ENCODE data around the gene JOSD2. TPM values are rescaled to one million over a fixed set of nuclear protein-coding genes. Genes with fewer than 3 reads are reported as not detected.

The JOSD2 gene
- total RNA-seq, 1 experiment from 2014 or later, result 40.9 TPM

DNA sequence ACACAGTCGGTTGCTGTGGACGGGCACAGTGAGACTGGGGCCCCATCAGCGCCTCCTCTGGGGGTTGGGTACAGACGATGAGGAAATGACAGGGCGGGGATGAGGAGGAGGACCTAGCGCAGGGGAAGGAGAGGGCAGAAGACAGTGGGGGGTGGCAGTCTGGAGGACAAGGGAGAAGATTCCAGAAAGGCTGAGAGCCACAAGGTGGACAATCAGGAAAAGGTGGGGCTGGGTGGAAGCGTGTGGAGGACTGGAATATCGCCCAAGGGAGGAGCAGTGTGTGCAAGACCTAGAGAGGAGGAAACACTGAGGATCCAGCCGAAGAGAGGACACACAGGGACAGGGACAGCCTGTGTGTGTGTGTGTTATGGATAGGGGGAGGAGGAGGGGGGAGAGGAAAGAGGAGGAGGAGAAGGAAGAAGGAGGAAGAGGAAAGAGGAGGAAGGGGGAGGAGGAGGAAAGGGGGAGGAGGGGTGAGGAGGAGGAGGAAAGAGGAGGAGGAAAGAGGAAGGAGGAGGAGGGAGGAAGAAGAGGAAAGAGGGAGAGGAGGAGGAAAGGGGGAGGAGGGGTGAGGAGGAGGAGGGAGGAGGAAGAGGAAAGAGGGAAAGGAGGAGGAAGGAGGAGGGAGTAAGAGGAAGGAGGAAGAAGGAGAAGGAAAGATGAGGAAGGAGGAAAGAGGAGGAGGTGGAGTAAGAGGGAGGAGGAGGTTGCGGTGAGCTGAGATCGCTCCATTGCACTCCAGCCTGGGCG lies 18.5 kb downstream of the JOSD2 start:
- Histone ChIP-seq H4K20me1 (ENCODE audit: insufficient read depth) (no peaks in the 10 kb centered on the region), H3K9me2 (ENCODE audit: insufficient read depth) (no peaks in the 10 kb centered on the region), H3K27me3 (ENCODE audit: insufficient read depth, low read length) (no peaks in the 10 kb centered on the region), H3K79me2 (ENCODE audit: insufficient read depth, low read length) (no peaks in the 10 kb centered on the region), H3K36me3 (ENCODE audit: control insufficient read depth in 1 of 2, insufficient read depth in 2 of 2, low read length in 2 of 2) (no peaks in the 10 kb centered on the region), H3K9ac (ENCODE audit: low read length) (peak overlapping the region; percentile 40), H2AFZ (ENCODE audit: low read depth, low read length, poor library complexity, severe bottlenecking) (no peak overlapping the region), H3K4me1 (ENCODE audit: control insufficient read depth in 1 of 2, insufficient read depth in 2 of 2, low read length in 2 of 2) (peaks cover 12 to 29% of the 10 kb centered on the region in 2 experiments), H3K27ac (ENCODE audit: low read depth, low read length) (peak overlapping the region; percentile 7; the same call in 1 of the 2 replicates), H3K9me3 (ENCODE audit: control insufficient read depth in 1 of 2, insufficient read depth in 1 of 2, low read depth in 1 of 2, low read length in 2 of 2) (no peaks in the 10 kb centered on the region), H3K4me2 (ENCODE audit: low read length) (peak overlapping the region; percentile 81), H3K4me3 (replicated peaks in 1 of 2; ENCODE audit: low read depth in 1 of 2, low read length in 2 of 2) (peak overlapping the region; percentile 18 to 42)
- RAD21 ChIA-PET (ENCODE audit: low non-redundant PET in 1 of 2, low total read pairs in 2 of 2, uncharacterized antibody in 2 of 2, unreplicated experiment in 2 of 2), result no interaction called here
- BruUV-seq (replicated peaks), result no TSS peak
- TF ChIP-seq SP1 (IDR thresholded peaks at IDR 0.05; ENCODE audit: low read depth), result no peak
- no peak for TF ChIP-seq EZH2phosphoT487 (IDR thresholded peaks at IDR 0.05; ENCODE audit: borderline replicate concordance)
- no peak for TF ChIP-seq RAD21 (IDR thresholded peaks at IDR 0.05; ENCODE audit: low read depth)
- TF ChIP-seq, protein P1, sequence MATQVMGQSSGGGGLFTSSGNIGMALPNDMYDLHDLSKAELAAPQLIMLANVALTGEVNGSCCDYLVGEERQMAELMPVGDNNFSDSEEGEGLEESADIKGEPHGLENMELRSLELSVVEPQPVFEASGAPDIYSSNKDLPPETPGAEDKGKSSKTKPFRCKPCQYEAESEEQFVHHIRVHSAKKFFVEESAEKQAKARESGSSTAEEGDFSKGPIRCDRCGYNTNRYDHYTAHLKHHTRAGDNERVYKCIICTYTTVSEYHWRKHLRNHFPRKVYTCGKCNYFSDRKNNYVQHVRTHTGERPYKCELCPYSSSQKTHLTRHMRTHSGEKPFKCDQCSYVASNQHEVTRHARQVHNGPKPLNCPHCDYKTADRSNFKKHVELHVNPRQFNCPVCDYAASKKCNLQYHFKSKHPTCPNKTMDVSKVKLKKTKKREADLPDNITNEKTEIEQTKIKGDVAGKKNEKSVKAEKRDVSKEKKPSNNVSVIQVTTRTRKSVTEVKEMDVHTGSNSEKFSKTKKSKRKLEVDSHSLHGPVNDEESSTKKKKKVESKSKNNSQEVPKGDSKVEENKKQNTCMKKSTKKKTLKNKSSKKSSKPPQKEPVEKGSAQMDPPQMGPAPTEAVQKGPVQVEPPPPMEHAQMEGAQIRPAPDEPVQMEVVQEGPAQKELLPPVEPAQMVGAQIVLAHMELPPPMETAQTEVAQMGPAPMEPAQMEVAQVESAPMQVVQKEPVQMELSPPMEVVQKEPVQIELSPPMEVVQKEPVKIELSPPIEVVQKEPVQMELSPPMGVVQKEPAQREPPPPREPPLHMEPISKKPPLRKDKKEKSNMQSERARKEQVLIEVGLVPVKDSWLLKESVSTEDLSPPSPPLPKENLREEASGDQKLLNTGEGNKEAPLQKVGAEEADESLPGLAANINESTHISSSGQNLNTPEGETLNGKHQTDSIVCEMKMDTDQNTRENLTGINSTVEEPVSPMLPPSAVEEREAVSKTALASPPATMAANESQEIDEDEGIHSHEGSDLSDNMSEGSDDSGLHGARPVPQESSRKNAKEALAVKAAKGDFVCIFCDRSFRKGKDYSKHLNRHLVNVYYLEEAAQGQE (IDR thresholded peaks at IDR 0.05; ENCODE audit: low read depth), result no peak
- TF ChIP-seq ELF1 (IDR thresholded peaks at IDR 0.05; ENCODE audit: borderline replicate concordance, low read depth), result no peak
- TF ChIP-seq, protein P2, sequence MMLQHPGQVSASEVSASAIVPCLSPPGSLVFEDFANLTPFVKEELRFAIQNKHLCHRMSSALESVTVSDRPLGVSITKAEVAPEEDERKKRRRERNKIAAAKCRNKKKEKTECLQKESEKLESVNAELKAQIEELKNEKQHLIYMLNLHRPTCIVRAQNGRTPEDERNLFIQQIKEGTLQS (IDR thresholded peaks at IDR 0.05), result no peak
- CTCF ChIA-PET, result no interaction called here
- DNase-seq (ENCODE audit: low read depth, low spot score) (no peak), ATAC-seq (peak; percentile 91)
- intact Hi-C loops (cut with micrococcal nuclease), result no loop called here
- POLR2A ChIA-PET, result no interaction called here

All from HCT116 (cell line).